Stomach (tissue), 4 donors: ENCODE data around the gene MRGPRX4.

Experiments used
- CTCF ChIP-seq, 7 experiments: fragments of 450-650 bp in 4 of 7; fragments of 200-600 bp in 3 of 7; sonication (generic) in 3 of 7; IDR thresholded peaks; one replicate each; pipeline ENCODE4 v1.5.1; 2016 to 2019; ENCODE audit warnings: antibody characterized with exemption in 7 of 7, control low read depth in 2 of 7, mild to moderate bottlenecking in 1 of 7
- EP300 ChIP-seq: sonication (generic); formaldehyde crosslinking; IDR thresholded peaks from one replicate; pipeline ENCODE4 v1.6.1; 2017; ENCODE audit warnings: antibody characterized with exemption
- POLR2A ChIP-seq, 4 donors: fragments of 450-650 bp; IDR thresholded peaks; one replicate each; pipeline ENCODE4 v1.6.1; 2016; ENCODE audit warnings: antibody characterized with exemption in 4 of 4, control low read depth in 2 of 4, mild to moderate bottlenecking in 1 of 4, moderate library complexity in 1 of 4
- POLR2AphosphoS5 ChIP-seq, 3 donors: sonication (generic); formaldehyde crosslinking; IDR thresholded peaks; one replicate each; pipeline ENCODE4 v1.6.1; 2016; ENCODE audit warnings: antibody characterized with exemption in 3 of 3

- TF ChIP-seq CTCF (IDR thresholded peaks at IDR 0.05) (no peak), POLR2A (IDR thresholded peaks at IDR 0.05) (no peak), POLR2AphosphoS5 (IDR thresholded peaks at IDR 0.05) (no peak), EP300 (no peak)
These were observed 36.4 kb downstream of the MRGPRX4 start for GRCh38 chr11:18209058-18209457.
